IgD-negative memory B cell (primary cell): ENCODE results near the gene ALDH1A3. TPM values are rescaled to one million over a fixed set of nuclear protein-coding genes. Genes with fewer than 3 reads are reported as not detected.
"Not testable (repeated sequence)": the region's sequence is repeated elsewhere in the genome, so short reads cannot be mapped to it uniquely, and the experiment has no call there.

Source experiments
- H3K27ac Mint-ChIP-seq, 3 donors: one replicate each; pipeline ENCODE4 v1.8.0; 2020 to 2022; ENCODE audit warnings: mild to moderate bottlenecking in 3 of 3, mixed read lengths in 3 of 3, moderate library complexity in 1 of 3
- H3K27me3 Mint-ChIP-seq: one replicate; pipeline ENCODE4 v1.8.0; 2021; ENCODE audit warnings: mixed read lengths
- H3K36me3 Mint-ChIP-seq: one replicate; pipeline ENCODE4 v1.8.0; 2020; ENCODE audit warnings: mild to moderate bottlenecking, mixed read lengths
- H3K4me1 Mint-ChIP-seq, 3 donors: one replicate each; pipeline ENCODE4 v1.8.0; 2020 to 2022; ENCODE audit warnings: mixed read lengths in 3 of 3, mild to moderate bottlenecking in 1 of 3
- H3K4me3 Mint-ChIP-seq, 4 donors: one replicate each; pipeline ENCODE4 v1.8.0; 2020 to 2022; ENCODE audit warnings: mild to moderate bottlenecking in 4 of 4, mixed read lengths in 4 of 4, moderate library complexity in 3 of 4
- H3K9me3 Mint-ChIP-seq, 3 donors: one replicate each; pipeline ENCODE4 v1.8.0; 2020 to 2021; ENCODE audit warnings: mixed read lengths in 3 of 3, mild to moderate bottlenecking in 1 of 3
- polyA plus RNA-seq: library from polyadenylated mRNA; unstranded; fragments of 300-500 nt; fragmentation: Illumina TruSeq; gene quantifications from one replicate; pipeline ENCODE4 v1.2.3, GENCODE V29; 2021

Gene ALDH1A3
- polyA plus RNA-seq, 1 donor from 2014 or later = not detected

DNA sequence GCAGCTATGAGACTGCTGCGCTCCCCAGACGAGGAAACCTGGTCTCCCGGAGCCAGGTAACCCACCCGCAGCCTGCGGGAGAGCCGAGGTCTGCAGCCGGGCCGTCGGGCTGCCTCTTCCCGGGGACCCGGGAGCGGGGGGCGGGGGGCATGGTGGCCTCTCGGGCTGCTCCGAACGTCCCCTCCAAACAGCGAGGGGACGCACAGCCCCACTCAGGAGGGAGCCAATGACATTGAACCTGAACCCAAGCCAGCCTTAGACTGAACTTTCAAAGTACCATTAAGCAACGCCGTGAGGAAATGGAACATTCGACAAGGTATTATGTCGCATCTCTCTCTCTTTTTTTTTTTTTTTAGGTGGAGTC lies 29.8 kb upstream of the ALDH1A3 start:
- peak overlapping the region; percentile 78 to 91 (median 86) for H3K4me3 Mint-ChIP-seq
- H3K9me3 Mint-ChIP-seq = no peaks in the 10 kb centered on the region
- H3K27ac Mint-ChIP-seq = no peak overlapping the region
- no peaks in the 10 kb centered on the region for H3K36me3 Mint-ChIP-seq
- peaks cover 17% of the 10 kb centered on the region for H3K27me3 Mint-ChIP-seq
- H3K4me1 Mint-ChIP-seq = peaks cover 0 to 4% (median 3%) of the 10 kb centered on the region in 3 donors

DNA sequence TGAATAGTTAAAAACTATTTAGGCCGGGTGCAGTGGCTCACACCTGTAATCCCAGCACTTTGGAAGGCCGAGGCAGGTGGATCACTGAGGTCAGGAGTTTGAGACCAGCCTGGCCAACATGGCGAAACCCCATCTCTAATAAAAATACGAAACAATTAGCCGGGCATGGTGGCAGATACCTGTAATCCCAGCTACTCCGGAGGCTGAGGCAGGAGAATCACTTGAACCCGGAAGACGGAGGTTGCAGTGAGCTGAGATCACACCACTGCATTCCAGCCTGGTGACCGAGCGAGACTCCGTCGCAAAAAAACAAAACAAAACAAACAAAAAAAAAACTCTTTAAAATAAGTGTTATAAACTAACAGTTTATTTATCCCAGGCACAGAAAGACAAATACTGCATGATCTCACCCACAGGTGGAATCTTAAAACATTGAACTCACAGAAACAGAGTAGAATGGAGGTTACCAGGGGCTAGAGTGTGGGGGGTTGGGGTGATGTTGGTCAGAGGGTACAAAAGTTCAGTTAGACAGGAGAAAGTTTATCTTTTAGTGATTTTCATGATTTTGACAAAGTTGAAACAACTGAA lies 28.1 kb upstream of the ALDH1A3 start:
- not testable (repeated sequence) for H3K36me3 Mint-ChIP-seq, H3K4me1 Mint-ChIP-seq, H3K27ac Mint-ChIP-seq, H3K9me3 Mint-ChIP-seq
- H3K4me3 Mint-ChIP-seq = peak overlapping the region in 1 of 4 donors; percentile 0
- H3K27me3 Mint-ChIP-seq = peaks cover 12% of the 10 kb centered on the region

DNA sequence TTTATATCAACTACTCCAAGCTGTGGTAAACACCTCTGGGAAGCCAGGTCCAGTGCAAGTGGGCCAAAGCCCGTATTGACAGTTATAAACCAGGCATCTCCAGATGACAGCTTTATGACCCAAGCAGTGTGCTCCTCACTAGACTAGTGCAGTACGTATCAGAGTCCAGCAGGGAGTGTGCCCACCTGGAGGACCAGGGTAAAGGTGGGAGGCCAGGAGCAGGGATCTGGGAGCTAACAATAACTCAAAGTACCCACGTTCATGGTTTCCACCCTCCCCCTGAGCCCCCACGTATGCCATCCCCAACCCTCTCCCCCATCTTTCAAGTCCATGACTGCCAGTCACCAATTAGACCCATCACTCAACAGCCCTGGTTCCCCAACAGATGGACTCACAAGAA lies 27.0 kb upstream of the ALDH1A3 start:
- no peaks in the 10 kb centered on the region for H3K9me3 Mint-ChIP-seq
- peaks cover 5% of the 10 kb centered on the region for H3K27me3 Mint-ChIP-seq
- no peak overlapping the region for H3K4me3 Mint-ChIP-seq
- H3K36me3 Mint-ChIP-seq = no peaks in the 10 kb centered on the region
- H3K27ac Mint-ChIP-seq = no peak overlapping the region
- peaks cover 0 to 4% (median 3%) of the 10 kb centered on the region in 3 donors for H3K4me1 Mint-ChIP-seq

DNA sequence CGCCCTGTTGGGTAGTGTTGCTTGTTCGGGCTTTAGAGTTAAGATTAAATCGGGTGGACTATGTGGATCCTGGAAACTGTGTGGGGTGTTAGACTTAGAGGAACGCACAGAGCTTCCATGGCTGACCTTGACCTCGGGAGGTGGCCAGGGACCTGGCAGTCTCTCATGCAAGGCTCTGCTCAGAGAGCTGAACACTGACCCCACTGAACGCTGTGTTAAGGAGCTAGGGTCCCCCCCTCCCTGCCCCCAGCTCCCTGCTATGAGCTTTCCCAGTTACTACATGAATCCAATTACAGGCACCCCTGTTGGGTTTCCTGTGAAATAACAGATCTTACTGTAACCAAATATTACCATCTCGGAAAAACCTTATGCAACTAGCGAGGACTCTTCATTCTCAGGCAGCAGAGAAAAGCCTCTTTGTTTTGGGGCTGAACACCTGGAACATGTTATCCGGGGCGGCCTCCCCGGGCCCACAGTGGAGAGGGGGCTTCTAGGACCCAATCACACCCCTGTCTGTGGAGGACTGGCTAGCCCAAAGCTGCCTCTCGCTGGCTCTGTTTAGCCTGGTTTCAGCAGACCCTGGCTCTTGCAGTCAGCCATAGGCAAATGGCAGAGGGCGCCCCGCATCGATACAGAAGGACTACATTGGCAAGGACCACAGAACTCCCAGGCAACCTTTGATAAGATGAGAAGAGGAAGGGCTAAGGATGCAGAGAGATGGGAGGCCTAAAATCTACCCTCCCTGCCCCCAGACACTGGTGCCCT lies 25.8 kb upstream of the ALDH1A3 start:
- H3K27me3 Mint-ChIP-seq = peaks cover 5% of the 10 kb centered on the region
- no peaks in the 10 kb centered on the region for H3K9me3 Mint-ChIP-seq
- no peaks in the 10 kb centered on the region for H3K36me3 Mint-ChIP-seq

DNA sequence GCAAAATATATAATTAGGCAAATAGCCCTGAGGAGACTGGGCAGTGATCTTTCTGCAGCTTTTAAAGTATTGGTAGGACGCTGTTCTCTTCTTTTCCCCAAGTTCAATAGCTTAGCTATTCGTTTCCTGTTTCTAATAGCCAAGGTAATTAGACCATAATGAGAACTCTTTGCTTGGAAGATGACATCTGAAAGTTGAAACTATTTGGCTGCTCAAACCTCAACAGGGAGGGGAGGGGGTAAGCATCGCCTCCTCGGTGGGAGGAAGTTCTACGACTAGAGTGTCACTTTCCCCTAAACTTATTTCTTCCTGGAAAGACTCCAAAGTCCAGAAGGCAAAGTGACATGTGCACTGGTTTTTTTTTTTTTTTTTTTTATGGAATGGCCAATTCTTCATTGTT lies 22.8 kb upstream of the ALDH1A3 start:
- no peaks in the 10 kb centered on the region for H3K4me1 Mint-ChIP-seq
- H3K27ac Mint-ChIP-seq = no peak overlapping the region
- H3K27me3 Mint-ChIP-seq = peaks cover 3% of the 10 kb centered on the region
- no peak overlapping the region for H3K4me3 Mint-ChIP-seq
- H3K36me3 Mint-ChIP-seq = no peaks in the 10 kb centered on the region
- peaks cover 0 to 4% (median 2%) of the 10 kb centered on the region in 3 donors for H3K9me3 Mint-ChIP-seq

More for the DNA sequence above, 25.8 kb upstream of the ALDH1A3 start:
- H3K4me3 Mint-ChIP-seq = no peak overlapping the region
- peak overlapping the region in 1 of 3 donors; percentile 51 for H3K27ac Mint-ChIP-seq
- H3K4me1 Mint-ChIP-seq = peaks cover 0 to 4% (median 3%) of the 10 kb centered on the region in 3 donors

DNA sequence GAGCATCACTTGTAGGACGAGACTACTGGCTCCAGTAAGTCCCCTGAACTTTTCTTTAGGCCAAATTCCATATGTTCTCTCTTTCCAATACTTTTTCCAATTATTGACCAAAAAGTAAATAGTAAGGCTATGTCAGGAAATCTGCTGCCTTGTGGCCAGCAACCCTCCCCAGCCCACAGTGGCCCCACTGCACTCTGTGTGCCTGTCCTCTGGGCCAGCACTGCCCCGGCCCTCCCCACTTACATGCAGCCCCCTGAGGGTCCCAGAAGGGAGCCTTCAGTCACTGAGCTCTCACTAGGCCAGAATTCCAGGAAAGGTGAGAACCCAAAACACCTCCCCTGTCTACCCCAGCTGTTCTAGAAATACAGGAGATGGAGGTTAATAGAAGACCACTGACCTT lies 21.3 kb upstream of the ALDH1A3 start:
- H3K9me3 Mint-ChIP-seq = peaks cover 0 to 4% (median 2%) of the 10 kb centered on the region in 3 donors

DNA sequence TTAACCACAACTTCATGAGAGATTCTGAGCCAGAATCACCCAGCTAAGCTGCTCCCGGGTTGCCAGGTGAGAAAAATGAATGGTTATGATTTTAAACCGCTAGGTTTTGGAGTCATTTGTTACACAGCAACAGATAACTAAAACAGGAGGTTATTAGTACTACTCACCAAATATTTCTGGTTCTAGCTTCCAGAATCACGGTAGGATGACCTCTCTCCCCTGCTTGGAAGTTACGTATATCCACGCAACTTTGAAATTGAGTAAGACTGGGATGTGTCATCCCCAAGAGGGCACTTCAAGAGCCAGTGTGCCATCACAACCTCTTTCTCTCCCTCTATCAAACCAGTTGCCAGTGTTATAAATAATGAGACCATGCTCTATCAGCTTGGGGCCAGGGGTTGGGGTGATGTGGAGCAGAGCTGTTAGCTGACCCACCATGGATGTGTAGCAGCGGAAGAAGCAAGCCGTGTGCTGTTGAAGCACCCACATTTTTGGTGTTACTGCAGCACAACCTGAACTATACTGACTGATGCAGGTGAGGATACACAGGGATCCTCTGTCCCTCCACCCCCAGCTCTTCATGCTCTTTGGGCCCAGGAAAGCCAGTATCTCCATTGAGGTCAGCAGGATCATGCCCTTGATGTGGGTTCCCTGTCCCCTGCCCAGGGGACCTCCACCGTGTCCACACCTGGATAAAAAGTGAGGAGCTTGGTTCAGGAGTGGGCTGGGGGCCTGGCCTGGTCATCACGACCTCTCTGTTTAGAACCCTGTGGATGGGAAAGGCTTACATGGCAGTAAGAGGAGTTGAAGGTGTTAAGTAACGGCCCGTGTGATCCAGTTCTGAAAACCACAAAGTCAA lies 19.4 kb upstream of the ALDH1A3 start:
- Mint-ChIP-seq H3K27me3 (peaks cover 3% of the 10 kb centered on the region), H3K4me3 (peak overlapping the region in 1 of 4 donors; percentile 43), H3K4me1 (no peaks in the 10 kb centered on the region), H3K27ac (no peak overlapping the region), H3K36me3 (no peaks in the 10 kb centered on the region), H3K9me3 (peaks cover 0 to 4% (median 2%) of the 10 kb centered on the region in 3 donors)

More for the DNA sequence above, 21.3 kb upstream of the ALDH1A3 start:
- no peaks in the 10 kb centered on the region for H3K4me1 Mint-ChIP-seq
- H3K36me3 Mint-ChIP-seq = no peaks in the 10 kb centered on the region
- peaks cover 3% of the 10 kb centered on the region for H3K27me3 Mint-ChIP-seq
- no peak overlapping the region for H3K4me3 Mint-ChIP-seq
- no peak overlapping the region for H3K27ac Mint-ChIP-seq

DNA sequence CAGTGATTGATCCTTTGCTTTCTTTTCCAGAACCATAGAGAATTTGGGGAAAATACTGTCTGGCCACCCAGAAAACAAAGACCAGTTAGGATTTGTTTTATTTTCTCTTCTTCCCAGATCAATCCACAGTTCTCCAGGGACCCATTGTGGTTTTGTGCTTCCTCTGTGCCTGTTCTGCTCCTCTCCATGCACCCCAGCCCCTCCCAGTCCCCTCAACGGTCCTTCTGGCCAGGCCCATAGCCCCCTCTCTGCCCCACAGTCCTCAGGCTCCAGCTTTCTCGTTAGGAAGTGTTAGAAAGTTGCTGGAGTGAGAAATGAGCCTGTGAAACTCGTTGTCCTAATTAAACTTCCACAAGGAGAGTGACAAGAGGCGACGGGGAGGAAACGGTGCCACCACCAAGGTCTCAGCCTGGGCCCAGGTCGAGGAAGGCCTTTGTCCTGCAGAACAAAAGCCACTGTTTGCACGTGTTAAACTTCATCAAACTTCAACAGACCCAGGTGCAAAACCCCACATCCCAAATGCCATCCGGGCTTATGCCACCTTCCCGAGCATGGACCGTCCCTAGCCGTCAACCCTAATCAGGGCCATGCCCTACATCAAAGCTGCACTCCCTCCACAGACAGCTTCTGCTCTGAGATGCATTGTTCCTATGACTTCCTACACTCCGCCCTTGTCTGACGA lies 18.7 kb upstream of the ALDH1A3 start:
- Mint-ChIP-seq H3K4me1 (no peaks in the 10 kb centered on the region), H3K9me3 (peaks cover 0 to 4% (median 2%) of the 10 kb centered on the region in 3 donors), H3K36me3 (no peaks in the 10 kb centered on the region), H3K27ac (no peak overlapping the region), H3K27me3 (peaks cover 3% of the 10 kb centered on the region), H3K4me3 (no peak overlapping the region)

DNA sequence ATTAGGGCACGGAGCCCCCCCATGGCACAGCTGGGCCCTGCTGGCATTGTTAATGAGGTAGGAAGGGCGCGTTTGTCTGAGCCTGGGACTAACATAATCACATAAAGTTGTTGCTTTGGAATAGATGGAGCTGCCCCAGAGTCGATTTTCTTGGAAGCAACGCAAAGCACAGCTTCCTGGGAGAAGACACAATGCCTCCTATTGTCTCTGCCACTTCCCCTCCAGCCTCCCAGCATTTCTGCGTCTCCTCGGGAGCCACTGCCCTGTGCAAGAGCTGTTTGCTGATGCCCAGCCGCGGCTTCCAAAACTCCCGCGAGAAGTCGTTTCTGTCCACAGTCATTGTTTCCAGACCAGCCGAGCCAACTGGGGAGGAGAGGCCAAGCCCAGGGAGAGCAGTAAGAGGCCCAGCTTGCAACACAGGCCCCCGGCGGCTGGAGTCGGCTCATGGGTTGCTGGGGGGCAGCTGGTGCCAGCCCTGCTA lies 18.1 kb upstream of the ALDH1A3 start:
- H3K27ac Mint-ChIP-seq = peak overlapping the region in 1 of 3 donors; percentile 50
- H3K27me3 Mint-ChIP-seq = peaks cover 3% of the 10 kb centered on the region
- H3K4me3 Mint-ChIP-seq = no peak overlapping the region
- H3K9me3 Mint-ChIP-seq = peaks cover 0 to 4% (median 2%) of the 10 kb centered on the region in 3 donors
- H3K36me3 Mint-ChIP-seq = no peaks in the 10 kb centered on the region
- H3K4me1 Mint-ChIP-seq = no peaks in the 10 kb centered on the region

DNA sequence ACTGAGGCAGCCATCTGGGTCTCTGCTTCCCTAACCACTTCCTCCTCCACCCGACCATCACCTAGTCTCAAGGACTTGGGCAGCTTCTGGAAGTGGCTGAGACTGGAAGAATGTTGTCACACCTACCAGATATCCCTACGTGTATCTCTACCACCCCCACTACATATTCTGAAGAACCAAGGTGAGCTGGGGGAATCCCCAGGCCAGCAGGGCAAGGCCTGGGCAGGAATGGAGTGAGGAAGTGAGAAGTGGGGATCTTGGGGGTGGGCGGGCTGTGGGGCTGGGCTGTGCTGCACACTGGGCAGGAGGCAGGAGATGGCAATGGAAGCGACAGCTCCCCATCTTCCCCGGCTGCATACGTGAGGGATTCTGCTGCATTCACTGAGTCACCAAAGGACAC lies 17.5 kb upstream of the ALDH1A3 start:
- Mint-ChIP-seq H3K36me3 (no peaks in the 10 kb centered on the region), H3K27me3 (peaks cover 3% of the 10 kb centered on the region), H3K27ac (no peak overlapping the region), H3K9me3 (peaks cover 0 to 4% (median 2%) of the 10 kb centered on the region in 3 donors), H3K4me3 (no peak overlapping the region), H3K4me1 (no peaks in the 10 kb centered on the region)

DNA sequence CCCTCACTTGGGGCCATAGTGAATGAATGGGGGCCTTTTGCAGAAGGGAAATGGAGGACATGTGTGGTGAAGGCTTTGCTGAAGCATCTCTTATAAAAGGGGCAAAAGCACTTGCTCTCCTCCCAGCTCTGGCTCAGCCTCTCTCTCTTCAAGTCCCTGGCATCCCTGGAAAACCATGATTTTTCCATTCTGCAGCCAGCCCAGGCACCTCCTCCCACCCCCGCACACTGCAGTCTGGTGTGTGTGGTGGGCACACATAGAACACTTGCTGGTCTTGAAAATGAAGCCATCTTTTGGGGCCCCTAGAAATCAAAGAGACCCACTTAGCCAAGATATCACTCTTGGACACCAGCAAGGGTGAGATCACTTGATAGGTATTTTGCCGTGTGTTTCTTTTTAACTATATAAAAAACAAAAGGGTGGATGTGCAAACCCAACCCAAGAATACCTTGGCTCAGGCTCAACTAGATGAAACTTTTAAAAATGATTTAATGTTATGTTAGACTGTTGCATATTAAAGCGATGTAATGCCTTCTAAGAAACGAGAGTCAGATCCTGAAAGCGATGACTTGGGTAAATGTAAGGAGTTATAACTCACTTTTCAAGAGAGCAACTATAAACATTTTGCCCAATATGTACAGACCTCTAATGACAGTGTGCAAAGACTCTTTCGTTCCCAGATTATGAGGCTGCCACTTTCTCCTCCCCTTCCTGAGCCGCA lies 16.4 kb upstream of the ALDH1A3 start:
- Mint-ChIP-seq H3K4me1 (no peaks in the 10 kb centered on the region), H3K36me3 (no peaks in the 10 kb centered on the region), H3K4me3 (no peak overlapping the region), H3K27ac (no peak overlapping the region), H3K9me3 (peaks cover 0 to 4% (median 2%) of the 10 kb centered on the region in 3 donors), H3K27me3 (peaks cover 3% of the 10 kb centered on the region)

DNA sequence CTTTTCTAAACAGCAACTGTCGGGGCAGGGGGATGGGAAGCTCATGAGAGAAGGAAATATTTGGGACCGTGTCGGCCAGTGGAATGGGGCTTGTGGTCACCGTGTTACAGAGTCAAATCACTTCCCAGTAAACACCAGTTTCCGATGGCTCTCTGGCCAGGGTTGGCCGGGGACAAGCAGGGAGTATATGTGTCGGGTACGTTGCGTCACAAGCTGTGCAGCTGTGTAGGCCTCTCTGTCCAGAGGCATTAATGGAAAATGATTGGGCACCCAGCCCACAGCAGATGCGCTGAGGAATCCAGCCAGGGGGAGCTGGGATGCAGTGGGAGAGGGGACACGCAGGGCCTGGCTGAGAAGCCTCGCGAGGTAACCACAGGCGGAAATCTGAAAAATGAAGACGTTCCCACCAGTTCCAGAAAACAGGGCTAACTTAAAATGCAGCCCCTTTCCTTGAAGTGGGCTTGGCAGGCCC lies 15.8 kb upstream of the ALDH1A3 start:
- Mint-ChIP-seq H3K9me3 (peaks cover under 1 to 6% (median 2%) of the 10 kb centered on the region in 3 donors), H3K4me1 (no peaks in the 10 kb centered on the region), H3K4me3 (no peak overlapping the region), H3K36me3 (no peaks in the 10 kb centered on the region), H3K27me3 (peaks cover 3% of the 10 kb centered on the region), H3K27ac (no peak overlapping the region)

DNA sequence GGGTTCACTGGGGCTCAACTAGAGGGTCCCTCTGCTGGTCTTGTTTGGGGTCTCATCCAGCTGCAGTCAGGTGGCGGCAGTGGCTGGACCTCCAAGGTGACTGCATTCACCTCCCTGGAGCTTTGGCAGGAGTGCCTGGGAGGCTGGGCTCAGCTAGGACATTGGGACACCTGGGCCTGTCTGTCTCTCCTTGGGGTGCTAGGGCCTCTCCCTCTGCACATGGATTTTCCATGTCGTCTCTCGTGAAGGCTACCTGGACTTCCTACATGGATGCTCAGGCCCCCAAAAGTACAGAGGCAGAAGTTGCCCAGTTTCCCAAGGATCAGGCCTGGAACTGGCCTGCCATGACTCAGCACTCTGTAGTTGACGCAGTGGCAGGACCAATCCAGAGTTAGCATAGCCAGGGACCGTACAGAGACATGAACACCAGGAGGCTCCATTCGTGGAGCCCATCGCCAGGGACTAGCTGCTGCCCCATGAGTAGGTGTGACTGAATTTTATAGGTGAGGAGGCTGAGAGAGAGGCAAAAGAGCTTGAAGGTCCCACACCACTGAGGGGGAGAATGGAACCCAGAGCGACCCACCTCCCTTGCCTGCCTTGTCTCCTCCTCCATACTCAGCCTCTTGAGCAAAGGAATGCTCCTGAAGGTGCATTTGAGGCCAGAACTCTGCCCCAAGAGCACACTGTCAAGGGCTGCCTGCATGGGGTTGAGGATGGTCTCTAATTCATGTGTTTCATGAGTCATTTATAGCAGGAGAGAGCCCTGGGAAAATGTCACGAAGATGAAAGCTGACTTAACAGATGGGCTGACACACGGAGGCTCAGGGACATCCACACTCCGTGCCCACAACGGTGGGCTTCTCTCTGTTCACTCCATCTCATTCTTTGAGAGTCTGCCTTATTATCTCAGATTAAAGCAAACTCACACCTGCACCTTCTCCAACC lies 13.0 kb upstream of the ALDH1A3 start:
- H3K4me3 Mint-ChIP-seq = no peak overlapping the region
- H3K36me3 Mint-ChIP-seq = no peaks in the 10 kb centered on the region
- no peak overlapping the region for H3K27ac Mint-ChIP-seq
- H3K27me3 Mint-ChIP-seq = no peaks in the 10 kb centered on the region
- H3K4me1 Mint-ChIP-seq = no peaks in the 10 kb centered on the region
- peaks cover 4 to 12% (median 5%) of the 10 kb centered on the region in 3 donors for H3K9me3 Mint-ChIP-seq
